Peyer's patch (tissue), 4 donors: ENCODE results near the gene TMEM183A.

Source experiments
- CTCF ChIP-seq, 6 experiments: fragments of 450-650 bp in 4 of 6; fragments of 200-600 bp in 2 of 6; sonication (generic) in 1 of 6; IDR thresholded peaks; one replicate each; pipeline ENCODE4 v1.5.1; 2017 to 2019; ENCODE audit warnings: antibody characterized with exemption in 6 of 6, mild to moderate bottlenecking in 3 of 6, moderate library complexity in 1 of 6
- POLR2A ChIP-seq, 2 donors: fragments of 450-650 bp; IDR thresholded peaks; one replicate each; pipeline ENCODE4 v1.5.1; 2017; ENCODE audit warnings: antibody characterized with exemption in 2 of 2, mild to moderate bottlenecking in 2 of 2, moderate library complexity in 2 of 2

GRCh38 chr1:202968895-202969295 lies 38.3 kb upstream of the TMEM183A start:
- TF ChIP-seq CTCF (IDR thresholded peaks at IDR 0.05), result peak; percentile 41 to 75 (median 62)
- no peak for TF ChIP-seq POLR2A (IDR thresholded peaks at IDR 0.05)
